HuH-7.5 (cell line): Measurements from ENCODE around the gene ZEB2.

Experiments
- DNase-seq: peaks from one replicate; pipeline ENCODE4 v3.0.0; 2011; ENCODE audit warnings: low spot score

ZEB2 gene

DNA sequence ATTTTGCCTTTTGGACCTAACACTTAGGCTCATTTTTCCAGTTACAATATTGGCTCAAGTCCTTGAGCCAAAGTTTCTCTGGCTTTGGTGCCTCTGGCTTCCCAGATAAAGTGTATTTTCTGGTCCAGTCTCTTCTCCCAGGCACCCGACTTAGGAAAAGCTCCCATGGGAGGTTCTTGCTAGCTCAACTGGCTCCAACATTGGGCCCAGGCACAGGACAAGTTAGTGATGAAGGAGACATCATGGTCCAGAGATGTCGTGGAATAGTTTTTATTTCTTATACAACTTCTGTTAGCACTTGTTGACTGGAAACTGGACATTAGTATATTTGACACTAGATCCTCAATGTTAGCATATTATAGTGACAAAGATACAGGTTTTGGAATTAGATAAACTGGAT, 8.2 kb upstream of the ZEB2 start:
- no peak for DNase-seq

DNA sequence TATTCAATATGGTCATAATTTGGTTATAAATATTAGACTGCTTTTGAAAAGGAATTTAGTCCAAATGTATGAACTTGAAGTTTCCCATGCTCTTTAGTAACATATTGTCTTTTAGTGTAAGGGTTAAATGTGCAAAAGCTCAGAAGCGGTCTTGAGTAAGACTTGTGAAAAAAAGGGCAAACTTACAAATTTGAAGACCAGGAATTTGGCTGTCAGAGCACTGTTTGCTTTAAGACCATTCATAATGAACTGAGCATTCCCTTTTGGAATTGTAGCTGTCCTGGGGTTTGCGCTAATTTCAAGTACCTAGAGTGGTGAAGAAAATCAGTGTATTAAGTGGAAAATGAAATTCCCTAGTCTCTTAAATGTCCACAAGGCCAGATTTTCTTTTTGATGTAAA, 6.9 kb upstream of the ZEB2 start:
- no peak for DNase-seq

DNA sequence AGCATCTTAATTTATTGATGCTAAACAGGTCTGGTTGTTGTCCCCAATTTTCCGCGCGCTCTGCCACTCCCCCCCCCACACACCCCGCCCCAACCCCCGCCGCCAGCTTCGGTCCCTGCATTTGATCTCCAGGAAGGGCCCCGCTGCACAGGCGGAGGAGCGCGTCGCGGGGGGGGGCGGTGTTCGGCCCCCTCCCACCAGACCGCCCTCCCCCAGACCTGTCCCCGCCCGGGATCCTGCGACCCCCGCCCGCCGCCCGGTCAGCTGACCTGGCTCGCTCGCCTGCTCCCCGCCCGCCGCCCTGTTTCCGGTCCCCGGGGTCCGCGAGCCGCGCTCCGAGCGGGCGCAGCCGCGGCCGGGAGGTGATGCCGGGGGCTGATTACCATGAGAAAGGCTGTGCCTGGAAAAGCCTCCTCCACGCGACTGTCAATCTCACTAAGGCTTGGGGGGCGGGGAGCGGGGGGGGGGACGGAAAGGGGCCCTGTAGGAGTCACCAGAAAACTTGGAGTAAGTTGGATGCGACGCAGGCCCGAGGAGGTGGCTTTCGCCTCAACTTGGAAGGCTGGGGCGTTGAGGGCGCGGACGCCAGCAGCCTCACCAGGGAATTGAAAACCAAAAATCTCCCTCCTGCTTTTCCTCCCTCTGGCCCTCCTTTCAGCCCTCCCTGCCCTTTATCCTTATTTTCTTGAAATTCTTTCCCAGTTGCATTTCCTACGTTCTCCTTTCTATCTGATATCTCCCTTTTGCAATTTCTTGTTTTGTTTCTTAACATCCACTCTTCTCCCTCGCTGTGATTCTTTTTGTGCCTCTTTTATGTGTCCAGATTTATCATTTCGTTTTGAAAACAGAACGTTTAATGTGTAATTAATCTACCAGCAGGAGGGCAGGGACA, 4.4 kb upstream of the ZEB2 start:
- no peak for DNase-seq

DNA sequence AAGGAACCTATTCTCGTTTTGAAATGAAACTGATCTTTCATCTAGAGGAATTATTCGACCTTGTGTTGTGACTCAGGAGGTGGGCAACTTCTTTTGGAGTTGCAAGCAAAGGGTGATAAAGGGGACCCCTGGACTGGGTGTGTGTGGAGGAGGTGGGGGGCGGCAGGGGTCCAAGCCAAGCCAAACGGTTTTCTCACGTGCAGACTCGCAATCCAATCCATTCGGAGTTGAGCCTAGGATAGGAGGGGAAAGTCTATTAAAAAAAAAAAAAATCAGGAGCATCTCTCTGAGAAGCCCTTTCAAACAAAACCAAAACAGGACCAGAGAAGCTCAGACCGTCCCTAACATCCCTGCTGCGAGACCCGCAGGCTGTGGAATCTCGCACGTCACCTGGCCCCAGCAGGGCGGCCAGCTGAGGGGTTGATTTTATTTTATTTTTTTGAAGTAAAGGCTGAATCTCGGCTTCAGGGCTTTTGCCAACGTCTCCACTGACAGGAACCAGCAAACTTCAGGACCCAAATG, 3.7 kb upstream of the ZEB2 start:
- DNase-seq: no peak

GRCh38 chr2:144522897-144523595, 3.1 kb upstream of the ZEB2 start:
- no peak for DNase-seq

- no peak for DNase-seq
Measured at GRCh38 chr2:144522176-144522896, 2.4 kb upstream of the ZEB2 start.

- DNase-seq: no peak
Measured at GRCh38 chr2:144521686-144522085, 1.8 kb upstream of the ZEB2 start.

DNA sequence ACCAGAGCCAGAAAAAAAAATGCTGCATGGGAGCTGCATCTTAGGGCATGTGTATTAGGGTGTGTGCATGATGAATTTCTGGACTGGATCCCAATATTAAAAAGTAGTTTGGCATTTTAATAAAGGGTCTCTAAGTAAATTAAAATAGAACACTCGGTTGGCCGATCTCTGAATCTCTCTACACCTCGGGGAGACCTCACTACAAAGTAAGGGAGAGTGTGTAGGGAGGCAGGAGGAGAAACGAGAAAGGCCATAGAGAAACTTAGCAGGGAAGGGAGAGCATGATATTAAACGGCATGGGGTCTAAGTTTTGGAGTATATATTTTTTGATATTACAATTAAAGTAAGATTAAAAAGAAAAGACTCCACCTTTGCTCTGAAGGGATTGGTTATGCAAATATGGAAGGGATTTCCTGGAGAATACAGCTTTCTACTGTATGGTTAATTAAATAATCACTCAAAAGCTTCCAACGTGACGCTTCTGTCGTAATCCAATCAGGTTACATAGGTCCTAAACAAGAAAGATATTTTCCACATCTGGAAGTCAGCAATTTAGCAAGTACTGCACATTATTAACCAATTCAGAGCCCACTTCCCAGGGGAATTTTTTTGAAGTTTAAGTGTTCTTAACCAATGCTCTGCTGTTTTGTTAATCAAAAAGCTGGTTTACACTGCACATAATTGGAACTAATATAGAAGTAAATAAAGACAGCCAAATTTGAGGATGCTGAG, 1.0 kb upstream of the ZEB2 start:
- DNase-seq: no peak

- no peak for DNase-seq
Measured at GRCh38 chr2:144519597-144519933, 354 bp downstream of the ZEB2 start.

GRCh38 chr2:144518748-144519596, 947 bp downstream of the ZEB2 start:
- DNase-seq: no peak

- DNase-seq: no peak
Measured at GRCh38 chr2:144517866-144518747, 1.8 kb downstream of the ZEB2 start.

GRCh38 chr2:144516981-144517865, 2.7 kb downstream of the ZEB2 start:
- DNase-seq: peak; percentile 41

DNA sequence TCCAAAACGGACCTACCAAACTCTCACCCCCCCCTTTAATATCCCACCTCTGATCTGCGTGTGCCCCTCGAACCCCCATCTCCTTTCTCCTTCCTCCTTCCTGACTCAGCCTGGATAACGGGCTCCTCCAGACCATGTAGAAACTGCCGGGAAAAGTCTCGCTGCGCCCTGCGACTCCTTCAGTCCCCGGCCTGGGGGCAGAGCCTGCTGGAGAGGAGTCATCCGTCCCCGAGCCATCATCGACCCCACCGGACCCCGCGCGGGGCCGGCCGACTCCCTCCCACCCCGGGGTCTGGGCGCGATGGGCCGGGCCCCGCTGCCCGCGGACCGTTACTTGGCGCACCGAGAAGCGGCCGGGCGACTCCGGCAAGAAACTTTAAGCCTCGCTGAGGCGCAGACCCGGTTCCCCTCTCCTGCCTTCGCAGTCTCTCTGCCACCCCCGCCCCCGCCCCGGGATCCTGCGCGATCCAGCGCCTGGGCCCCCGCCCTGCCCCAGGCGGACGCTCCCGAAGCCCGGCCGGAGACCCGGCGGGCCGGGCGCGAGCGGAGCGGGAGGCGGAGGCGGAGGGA, 3.4 kb downstream of the ZEB2 start:
- no peak for DNase-seq

- DNase-seq: no peak
Measured at GRCh38 chr2:144515696-144516410, 4.1 kb downstream of the ZEB2 start.

- DNase-seq: no peak
Measured at GRCh38 chr2:144515099-144515695, 4.7 kb downstream of the ZEB2 start.

- DNase-seq: no peak
Measured at GRCh38 chr2:144514616-144515091, 5.3 kb downstream of the ZEB2 start.

DNA sequence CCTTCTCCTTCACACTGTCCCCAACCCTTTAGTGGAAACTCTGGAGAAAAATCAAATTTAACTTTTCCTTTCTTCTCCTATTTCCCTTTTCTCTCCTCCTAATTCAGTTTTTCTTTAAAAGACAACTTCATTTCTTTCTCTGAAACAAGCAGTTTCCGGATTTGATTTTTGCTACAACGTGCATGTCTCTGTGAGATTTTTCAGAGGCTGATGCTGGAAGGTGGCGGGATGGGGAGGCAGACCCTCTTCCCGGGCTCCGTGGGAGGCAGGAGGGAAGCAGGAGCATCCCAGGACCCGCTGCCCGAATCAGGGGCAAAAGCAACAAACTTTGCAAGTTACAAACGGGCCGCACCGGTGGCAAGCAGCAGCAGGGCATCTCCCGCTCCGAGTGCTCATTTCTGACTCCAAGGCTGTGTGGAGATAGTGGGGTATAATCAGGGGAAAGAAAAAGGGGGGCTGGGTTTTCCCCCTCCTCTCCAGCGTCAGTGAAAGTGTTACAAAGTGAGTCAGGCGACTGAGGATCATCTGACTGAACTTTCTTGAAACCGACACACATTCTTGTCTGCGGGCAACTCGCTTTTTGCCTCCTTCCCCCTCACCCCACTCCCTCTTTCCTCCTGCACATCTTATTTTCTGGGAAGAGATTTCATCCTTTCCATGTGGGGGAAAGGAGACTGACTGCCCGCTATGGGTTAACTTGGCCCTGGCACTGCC, 6.4 kb downstream of the ZEB2 start:
- DNase-seq: no peak
